UCSD-AML1 (cell line): ENCODE data around the gene FYCO1.

Experiments used
- DNase-seq: peaks from one replicate; lab custom pipeline; 2025; ENCODE audit not compliant: unreplicated experiment; lab: John Stamatoyannopoulos, UW

The FYCO1 gene

GRCh38 chr3:45965653-45966052 lies 30.0 kb downstream of the FYCO1 start:
- DNase-seq, result no peak

GRCh38 chr3:45965253-45965652 lies 30.4 kb downstream of the FYCO1 start:
- no peak for DNase-seq

- no peak for DNase-seq
These were observed 31.5 kb downstream of the FYCO1 start for GRCh38 chr3:45964139-45964538.

- DNase-seq, result no peak
These were observed 33.6 kb downstream of the FYCO1 start for GRCh38 chr3:45962033-45962432.

- DNase-seq, result no peak
These were observed 35.3 kb downstream of the FYCO1 start for GRCh38 chr3:45960289-45960688.

- DNase-seq, result no peak
These were observed 36.4 kb downstream of the FYCO1 start for GRCh38 chr3:45959201-45959600.

GRCh38 chr3:45958321-45958791 lies 37.3 kb downstream of the FYCO1 start:
- DNase-seq, result no peak

GRCh38 chr3:45957586-45957985 lies 38.0 kb downstream of the FYCO1 start:
- no peak for DNase-seq

GRCh38 chr3:45955706-45956105 lies 39.9 kb downstream of the FYCO1 start:
- DNase-seq, result no peak

- DNase-seq, result no peak
These were observed 40.5 kb downstream of the FYCO1 start for GRCh38 chr3:45955017-45955647.

GRCh38 chr3:45954306-45954705 lies 41.3 kb downstream of the FYCO1 start:
- no peak for DNase-seq

- no peak for DNase-seq
These were observed 42.1 kb downstream of the FYCO1 start for GRCh38 chr3:45953536-45953935.

- DNase-seq, result no peak
These were observed 43.2 kb downstream of the FYCO1 start for GRCh38 chr3:45952456-45952855.

- DNase-seq, result no peak
These were observed 43.7 kb downstream of the FYCO1 start for GRCh38 chr3:45951946-45952345.

- no peak for DNase-seq
These were observed 44.7 kb downstream of the FYCO1 start for GRCh38 chr3:45950686-45951600.

GRCh38 chr3:45950131-45950530 lies 45.5 kb downstream of the FYCO1 start:
- no peak for DNase-seq

GRCh38 chr3:45949432-45949831 lies 46.2 kb downstream of the FYCO1 start:
- no peak for DNase-seq

- DNase-seq, result no peak
These were observed 46.7 kb downstream of the FYCO1 start for GRCh38 chr3:45948881-45949280.

- DNase-seq, result no peak
These were observed 47.3 kb downstream of the FYCO1 start for GRCh38 chr3:45948311-45948781.

GRCh38 chr3:45947361-45947760 lies 48.3 kb downstream of the FYCO1 start:
- no peak for DNase-seq

- DNase-seq, result no peak
These were observed 48.7 kb downstream of the FYCO1 start for GRCh38 chr3:45946875-45947274.

GRCh38 chr3:45946307-45946706 lies 49.3 kb downstream of the FYCO1 start:
- DNase-seq, result no peak
